DMS153 treated with DMSO at 0.1 percent for 48 hours (cell line): ENCODE data around the gene CAP2.
"Not testable (repeated sequence)": the region's sequence is repeated elsewhere in the genome, so short reads cannot be mapped to it uniquely, and the experiment has no call there.

Source experiments
- DNase-seq: peaks from one replicate; lab custom pipeline; 2025; ENCODE audit not compliant: unreplicated experiment; lab: John Stamatoyannopoulos, UW

Gene CAP2

DNA sequence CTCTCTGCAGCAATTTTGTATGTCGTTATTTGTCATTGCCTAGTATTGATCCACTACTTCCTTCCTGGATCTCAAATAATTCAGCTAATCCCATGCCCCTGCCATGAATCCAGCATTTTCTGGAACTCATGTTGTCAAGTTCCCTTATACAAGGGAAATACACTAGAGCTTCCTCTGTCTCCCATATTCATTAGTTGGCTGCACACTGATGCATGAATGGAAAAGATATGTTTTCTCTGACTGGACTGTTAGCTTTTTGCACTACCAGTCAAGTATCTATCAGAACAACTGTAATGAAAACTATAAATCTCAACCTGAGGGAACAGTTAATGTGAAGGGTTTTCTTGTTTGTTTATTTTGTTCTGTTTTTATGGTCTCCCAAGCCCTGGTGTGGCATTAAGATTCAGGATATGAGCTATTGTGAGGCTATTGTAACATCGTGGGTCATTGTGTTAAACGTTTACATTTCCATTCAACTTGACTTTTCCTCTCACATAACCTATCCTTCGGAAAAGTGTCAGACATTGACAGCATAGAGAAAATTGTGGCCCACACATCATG is 104.2 kb downstream of the CAP2 start:
- peak; percentile 24 for DNase-seq

GRCh38 chr6:17501442-17501841 is 108.0 kb downstream of the CAP2 start:
- DNase-seq = no peak

DNA sequence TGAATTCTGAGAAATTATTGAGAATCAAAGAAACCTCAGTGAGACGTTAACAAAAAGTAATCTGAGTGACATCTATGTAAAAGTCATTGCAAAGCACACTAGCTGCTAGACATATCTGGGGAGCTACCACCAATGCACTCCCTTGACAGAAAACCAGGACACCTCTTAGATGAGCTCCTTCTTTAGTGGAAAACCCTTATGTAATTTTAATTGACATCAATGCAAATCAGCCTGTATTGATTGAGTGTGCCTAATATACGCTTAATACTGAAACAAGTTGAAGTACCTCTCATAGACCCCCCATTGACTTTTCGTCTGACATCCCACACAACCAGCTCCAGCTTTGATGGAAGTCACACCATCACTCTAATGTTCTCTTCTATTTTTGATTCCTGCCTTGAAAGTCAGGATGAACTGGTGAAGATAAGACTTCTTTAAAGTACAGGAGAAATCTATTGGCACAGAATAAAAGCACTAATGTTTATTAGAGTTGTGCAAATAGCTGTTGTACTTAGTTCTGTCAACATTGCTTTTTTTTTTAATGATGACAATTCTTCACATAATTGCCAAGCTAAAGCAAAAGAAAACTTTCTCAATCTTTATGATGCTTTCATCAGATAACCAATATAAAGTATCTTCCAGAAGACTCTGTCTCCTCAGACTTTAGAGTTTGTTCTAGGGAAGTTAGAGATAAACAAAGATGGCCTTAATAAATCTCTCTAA is 108.7 kb downstream of the CAP2 start:
- no peak for DNase-seq

DNA sequence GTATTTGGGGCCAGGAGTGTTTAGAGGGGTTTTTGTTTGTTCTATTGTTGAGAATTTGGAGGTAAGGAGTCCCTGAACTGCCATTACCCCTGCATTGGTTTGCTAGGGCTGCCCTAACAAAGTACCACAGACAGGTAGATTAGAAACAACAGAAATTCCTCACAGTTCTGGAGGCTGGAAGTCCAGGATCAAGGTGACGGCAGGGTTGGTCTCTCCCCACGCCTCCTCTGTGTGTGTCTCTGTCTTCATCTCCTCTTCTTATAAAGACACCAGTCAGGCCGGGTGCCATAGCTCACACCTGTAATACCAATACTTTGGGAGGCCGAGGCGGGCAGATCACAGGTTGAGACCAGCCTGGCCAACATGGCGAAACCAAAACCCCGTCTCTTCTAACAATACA is 109.7 kb downstream of the CAP2 start:
- DNase-seq = no peak

DNA sequence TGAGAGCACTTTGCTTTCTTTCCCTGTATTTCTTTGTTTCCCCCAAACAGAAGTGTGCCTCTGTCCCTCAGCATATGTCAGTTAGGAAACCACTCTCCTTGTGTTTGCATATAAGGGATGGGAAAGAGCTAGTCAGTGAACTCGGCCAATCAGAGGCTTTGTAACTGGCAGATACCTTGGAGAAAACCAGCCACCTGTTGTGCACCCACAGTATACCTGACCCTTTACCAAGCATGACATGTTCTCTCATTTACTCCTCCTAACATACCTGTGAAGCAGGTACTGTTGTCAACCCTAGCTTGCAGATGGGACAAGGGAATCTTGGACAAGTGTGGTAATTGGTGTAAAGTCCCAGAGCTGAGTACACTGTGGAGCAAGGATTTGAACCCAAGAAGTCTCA is 110.6 kb downstream of the CAP2 start:
- no peak for DNase-seq

DNA sequence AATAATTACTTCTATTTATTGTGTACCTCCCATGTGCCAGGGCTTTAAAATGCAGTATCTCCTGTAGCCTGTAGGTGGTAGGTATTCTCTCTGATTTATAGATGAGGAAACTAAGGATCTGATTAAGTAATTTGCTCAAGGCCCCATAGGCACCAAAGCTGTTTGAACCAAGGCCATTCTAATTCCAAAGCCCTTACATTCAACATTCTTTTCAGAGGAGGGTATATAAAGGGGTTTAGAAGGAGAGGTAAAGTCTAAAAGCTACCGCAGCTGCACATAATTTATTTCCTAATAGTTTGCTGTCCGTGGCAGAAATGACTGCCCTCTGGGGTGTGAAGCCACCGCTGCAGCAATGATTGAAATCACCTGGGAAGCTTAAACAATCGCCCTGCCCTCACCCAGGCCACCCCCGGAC is 111.7 kb downstream of the CAP2 start:
- no peak for DNase-seq

DNA sequence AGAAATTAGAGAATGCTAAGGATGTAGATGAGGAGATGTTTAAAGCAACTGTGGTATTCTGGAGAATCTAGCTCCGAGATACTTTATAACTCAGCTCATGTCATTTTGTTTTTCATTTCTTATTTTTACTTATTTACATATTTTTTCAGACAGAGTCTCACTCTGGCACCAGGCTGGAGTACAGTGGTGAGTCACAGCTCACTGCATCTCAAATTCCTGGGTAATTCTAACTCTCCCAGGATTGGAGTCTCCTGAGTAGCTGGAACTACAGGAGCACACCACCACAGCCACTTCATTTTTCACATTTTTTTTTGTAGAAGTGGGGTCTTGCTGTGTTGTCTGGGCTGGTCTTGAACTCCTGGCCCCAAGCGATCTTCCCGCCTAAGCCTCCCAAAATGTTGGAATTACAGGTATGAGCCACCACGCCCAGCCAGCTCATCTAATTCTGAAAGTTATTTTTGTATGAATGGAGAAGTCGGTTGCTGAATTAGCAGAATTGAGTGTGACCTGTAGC is 112.4 kb downstream of the CAP2 start:
- no peak for DNase-seq

GRCh38 chr6:17506531-17506930 is 113.1 kb downstream of the CAP2 start:
- DNase-seq = no peak

GRCh38 chr6:17506962-17507361 is 113.6 kb downstream of the CAP2 start:
- DNase-seq = no peak

- no peak for DNase-seq
Measured at GRCh38 chr6:17511084-17511483, 117.7 kb downstream of the CAP2 start.

GRCh38 chr6:17511580-17511979 is 118.2 kb downstream of the CAP2 start:
- no peak for DNase-seq

DNA sequence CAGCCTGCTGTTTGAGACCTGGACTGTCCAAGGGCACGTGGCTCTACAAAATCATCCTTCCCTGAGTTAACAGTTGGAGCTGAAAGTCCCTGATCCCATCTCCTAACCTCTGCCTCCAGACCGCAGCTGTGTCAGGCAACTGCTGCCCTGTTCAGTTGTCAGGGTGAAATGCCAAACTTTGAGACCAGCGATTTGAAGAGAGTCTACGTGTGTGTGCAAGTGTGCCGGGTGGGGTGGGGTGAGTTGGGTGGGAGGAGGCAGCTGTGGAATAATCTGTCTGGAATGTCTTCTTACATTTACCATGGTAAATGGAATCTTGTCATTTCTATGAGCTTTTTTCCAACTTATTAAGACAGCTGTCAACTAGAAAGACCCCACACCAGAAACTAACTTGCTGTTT is 125.7 kb downstream of the CAP2 start:
- no peak for DNase-seq

GRCh38 chr6:17525637-17526036 is 132.2 kb downstream of the CAP2 start:
- DNase-seq = no peak

DNA sequence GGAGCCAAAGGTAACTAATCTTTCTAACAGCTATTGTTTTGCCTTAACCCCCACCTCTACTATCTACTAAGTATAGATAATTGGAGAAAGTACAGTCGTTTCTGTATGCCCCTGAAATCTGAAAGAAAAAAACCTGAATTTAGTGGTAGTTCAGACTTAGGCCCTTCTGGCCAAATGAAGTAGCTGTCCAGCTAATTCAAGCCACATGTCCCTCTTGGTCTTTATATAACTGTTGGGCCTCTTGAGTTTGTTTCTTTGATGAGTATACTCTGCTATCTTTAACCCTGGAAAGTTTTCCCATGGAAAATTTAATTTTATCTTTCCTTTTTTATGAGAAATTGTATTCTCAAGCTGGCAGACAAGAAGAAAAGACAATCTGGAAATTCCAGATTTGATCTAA is 133.7 kb downstream of the CAP2 start:
- DNase-seq = no peak

DNA sequence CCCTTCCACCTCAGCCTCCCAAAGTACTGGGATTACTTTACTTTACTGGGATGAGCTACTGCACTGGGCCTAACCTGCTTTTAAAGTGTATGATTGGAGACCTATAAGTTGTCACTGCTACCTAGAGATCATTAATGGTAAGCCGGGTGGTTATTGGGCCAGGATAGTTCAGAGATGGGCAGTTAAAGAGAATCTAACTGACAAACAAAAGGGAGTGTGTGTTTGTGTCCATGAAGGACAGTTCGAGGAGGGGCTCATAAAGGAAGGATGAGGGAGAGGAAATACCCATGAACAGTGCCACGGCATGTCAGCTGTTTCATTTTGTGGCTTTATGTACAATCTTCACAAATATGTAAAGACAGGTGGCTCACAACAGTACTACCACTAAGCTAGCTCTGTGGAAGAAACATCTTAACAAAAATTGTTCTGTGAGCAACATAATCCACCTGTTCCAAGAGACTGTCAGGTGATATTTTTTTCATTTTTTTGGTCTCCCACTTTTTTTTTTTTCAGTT is 137.0 kb downstream of the CAP2 start:
- no peak for DNase-seq

DNA sequence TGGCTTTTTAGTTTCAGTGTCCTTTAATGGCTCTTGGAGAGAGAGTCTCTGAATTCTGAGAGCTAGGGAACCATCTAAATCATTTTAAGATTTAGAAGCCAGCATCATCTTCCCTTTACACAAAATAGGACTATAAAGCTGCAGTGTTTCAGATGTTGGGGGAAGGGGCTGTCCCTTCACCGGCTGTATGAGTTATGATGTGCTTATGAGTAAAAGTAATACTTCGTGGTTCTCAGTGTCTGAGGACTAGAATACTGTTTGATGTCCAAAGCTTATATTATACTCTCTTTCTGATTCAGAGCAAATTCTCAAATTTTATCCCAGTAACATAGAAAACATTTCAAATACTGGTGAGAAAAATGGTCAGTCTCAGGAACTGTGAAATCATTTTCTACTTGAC is 143.2 kb downstream of the CAP2 start:
- no peak for DNase-seq

DNA sequence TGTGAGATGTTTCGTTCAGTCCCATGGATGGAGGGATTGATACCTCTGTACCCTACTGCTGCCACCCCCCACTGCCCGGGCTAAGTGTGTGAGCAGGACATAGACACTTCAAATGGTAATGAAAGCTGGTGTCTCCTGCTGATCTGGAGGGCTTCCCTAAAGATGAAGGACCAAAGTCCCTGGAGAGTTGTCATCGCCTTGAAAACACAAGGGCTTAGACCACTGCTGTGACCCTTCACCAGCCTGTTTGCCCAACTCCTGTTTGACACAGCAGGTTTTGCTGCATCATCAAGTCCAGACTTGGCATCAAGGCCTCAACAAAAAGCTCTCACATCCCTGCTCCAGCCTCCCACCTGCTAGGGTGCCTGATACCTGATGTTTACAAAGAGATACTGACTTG is 148.8 kb downstream of the CAP2 start:
- no peak for DNase-seq

DNA sequence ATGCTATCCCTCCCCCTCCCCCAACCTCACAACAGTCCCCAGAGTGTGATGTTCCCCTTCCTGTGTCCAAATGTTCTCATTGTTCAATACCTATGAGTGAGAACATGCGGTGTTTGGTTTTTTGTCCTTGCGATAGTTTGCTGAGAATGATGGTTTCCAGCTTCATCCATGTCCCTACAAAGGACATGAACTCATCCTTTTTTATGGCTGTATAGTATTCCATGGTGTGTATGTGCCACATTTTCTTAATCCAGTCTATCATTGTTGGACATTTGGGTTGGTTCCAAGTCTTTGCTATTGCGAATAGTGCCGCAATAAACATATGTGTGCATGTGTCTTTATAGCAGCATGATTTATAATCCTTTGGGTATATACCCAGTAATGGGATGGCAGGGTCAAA is 152.3 kb downstream of the CAP2 start:
- not testable (repeated sequence) for DNase-seq

GRCh38 chr6:17551383-17551958 is 158.1 kb downstream of the CAP2 start:
- no peak for DNase-seq

DNA sequence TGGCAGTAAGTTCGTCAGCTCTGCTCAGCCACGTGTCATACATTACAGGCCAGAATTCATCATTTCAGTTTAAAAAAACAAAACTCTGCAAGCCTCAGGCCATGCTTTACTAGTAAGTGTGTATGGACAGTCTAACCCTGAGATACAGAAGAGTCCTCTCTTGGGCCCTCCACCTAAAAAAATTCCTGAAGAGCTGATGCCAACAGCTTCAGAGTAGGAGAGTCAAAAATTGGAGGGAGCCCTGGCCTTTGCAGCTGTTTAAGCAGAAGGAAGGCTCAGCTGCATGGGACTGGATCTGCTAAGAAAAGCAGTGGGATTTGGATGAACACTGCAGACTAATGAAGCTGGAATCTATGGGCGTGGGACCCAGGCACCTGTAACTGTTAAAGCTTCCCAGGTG is 159.5 kb downstream of the CAP2 start:
- no peak for DNase-seq

GRCh38 chr6:17556014-17556413 is 162.6 kb downstream of the CAP2 start:
- no peak for DNase-seq

GRCh38 chr6:17562636-17563035 is 169.2 kb downstream of the CAP2 start:
- DNase-seq = no peak
